ENCODE measurements around the gene SLC38A8.

SLC38A8 gene

GRCh38 chr16:83996481-83997252, 45.9 kb downstream of the SLC38A8 start:
- H3K4me3 ChIP-seq (replicated peaks in 1 of 2; ENCODE audit: low read depth in 2 of 2, low read length in 2 of 2) = no peak overlapping the region
- no peak for DNase-seq (ENCODE audit: low read depth in 2 of 2)
- TF ChIP-seq CTCF (IDR thresholded peaks at IDR 0.05; ENCODE audit: low read depth, low read length) = no peak

GRCh38 chr16:83995754-83996153, 46.8 kb downstream of the SLC38A8 start:
- DNase-seq (ENCODE audit: low read depth in 2 of 2) = no peak
- no peak for TF ChIP-seq CTCF (IDR thresholded peaks at IDR 0.05; ENCODE audit: low read depth, low read length)
- no peak overlapping the region for H3K4me3 ChIP-seq (replicated peaks in 1 of 2; ENCODE audit: low read depth in 2 of 2, low read length in 2 of 2)

- peak in 1 of 2 donors; percentile 12 for DNase-seq (ENCODE audit: low read depth in 2 of 2)
- H3K4me3 ChIP-seq (replicated peaks in 1 of 2; ENCODE audit: low read depth in 2 of 2, low read length in 2 of 2) = no peak overlapping the region
- no peak for TF ChIP-seq CTCF (IDR thresholded peaks at IDR 0.05; ENCODE audit: low read depth, low read length)
Measured at GRCh38 chr16:83994703-83995102, 47.9 kb downstream of the SLC38A8 start.

GRCh38 chr16:83994087-83994486, 48.5 kb downstream of the SLC38A8 start:
- H3K4me3 ChIP-seq (replicated peaks in 1 of 2; ENCODE audit: low read depth in 2 of 2, low read length in 2 of 2) = no peak overlapping the region

GRCh38 chr16:83992624-83993023, 50.0 kb downstream of the SLC38A8 start:
- DNase-seq (ENCODE audit: low read depth in 2 of 2) = peak; percentile 81 to 84
- H3K4me3 ChIP-seq (replicated peaks in 1 of 2; ENCODE audit: low read depth in 2 of 2, low read length in 2 of 2) = no peak overlapping the region
- TF ChIP-seq CTCF (IDR thresholded peaks at IDR 0.05; ENCODE audit: low read depth, low read length) = no peak

More at GRCh38 chr16:83994087-83994486, 48.5 kb downstream of the SLC38A8 start:
- no peak for TF ChIP-seq CTCF (IDR thresholded peaks at IDR 0.05; ENCODE audit: low read depth, low read length)
- DNase-seq (ENCODE audit: low read depth in 2 of 2) = peak; percentile 90 to 98

- no peak for TF ChIP-seq CTCF (IDR thresholded peaks at IDR 0.05; ENCODE audit: low read depth, low read length)
- no peak for DNase-seq (ENCODE audit: low read depth in 2 of 2)
- no peak overlapping the region for H3K4me3 ChIP-seq (replicated peaks in 1 of 2; ENCODE audit: low read depth in 2 of 2, low read length in 2 of 2)
Measured at GRCh38 chr16:83990492-83990891, 52.1 kb downstream of the SLC38A8 start.
